ENCODE measurements around the gene PIK3IP1. TPM values are rescaled to one million over a fixed set of nuclear protein-coding genes. Genes with fewer than 3 reads are reported as not detected.

PIK3IP1 gene
- total and polyA plus RNA-seq, 10 donors = 36.1 to 152 (median 97.8) TPM

DNA sequence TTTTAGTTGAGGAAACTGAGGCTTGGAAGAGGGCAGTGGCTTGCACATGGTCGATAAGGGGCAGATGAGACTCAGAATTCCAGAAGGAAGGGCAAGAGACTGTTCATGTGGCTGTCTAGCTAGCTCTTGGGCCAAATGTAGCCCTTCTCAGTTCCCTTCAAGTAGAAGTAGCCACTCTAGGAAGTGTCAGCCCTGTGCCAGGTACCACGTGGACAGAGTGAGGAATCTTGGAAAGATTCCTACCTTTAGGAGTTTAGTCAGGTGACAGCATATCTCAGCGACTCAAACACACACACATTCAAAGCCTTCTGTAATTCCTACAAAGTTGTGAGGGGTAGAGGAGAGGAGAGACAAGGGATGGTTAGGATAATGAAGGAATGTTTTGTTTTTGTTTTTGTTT, 18.3 kb downstream of the PIK3IP1 start:
- Histone ChIP-seq H3K9me3 (no peaks in the 10 kb centered on the region), H3K4me1 (peaks cover 0 to 23% (median 2%) of the 10 kb centered on the region in 6 donors)
- intact Hi-C loops (cut with DNase I; ENCODE audit: low total_unique reads) = loop anchor here (10.0 kb wide), 1 partner anchor 59 kb away; the partner anchor contains the start of gene LIMK2

DNA sequence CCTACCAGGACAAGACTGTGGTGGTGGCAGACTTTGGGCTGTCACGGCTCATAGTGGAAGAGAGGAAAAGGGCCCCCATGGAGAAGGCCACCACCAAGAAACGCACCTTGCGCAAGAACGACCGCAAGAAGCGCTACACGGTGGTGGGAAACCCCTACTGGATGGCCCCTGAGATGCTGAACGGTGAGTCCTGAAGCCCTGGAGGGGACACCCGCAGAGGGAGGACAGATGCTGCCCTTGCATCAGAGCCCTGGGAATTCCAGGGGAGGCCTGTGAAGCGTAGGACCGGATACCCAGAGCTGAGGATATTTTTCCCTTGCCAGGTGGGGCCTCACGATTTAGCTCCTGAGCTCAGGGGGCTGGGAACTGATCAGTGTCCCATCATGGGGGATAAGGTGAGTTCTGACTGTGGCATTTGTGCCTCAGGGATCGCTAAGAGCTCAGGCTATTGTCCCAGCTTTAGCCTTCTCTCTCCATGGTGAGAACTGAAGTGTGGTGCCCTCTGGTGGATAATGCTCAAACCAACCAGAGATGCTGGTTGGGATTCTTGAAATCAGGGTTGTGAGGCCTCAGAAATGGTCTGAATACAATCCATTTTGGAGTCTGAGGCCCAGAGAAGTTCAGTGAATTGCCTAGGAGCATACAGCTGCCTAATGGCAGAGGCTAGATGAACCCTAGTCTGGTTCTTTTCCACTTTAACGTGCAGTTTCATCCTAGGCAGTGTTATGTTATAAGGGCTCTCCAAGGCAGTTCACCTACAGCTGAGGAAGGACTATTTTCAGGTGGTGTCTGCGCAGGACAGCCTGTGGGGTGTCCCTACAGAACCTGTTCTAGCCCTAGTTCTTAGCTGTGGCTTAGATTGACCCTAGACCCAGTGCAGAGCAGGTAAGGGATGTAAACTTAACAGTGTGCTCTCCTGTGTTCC, 19.5 kb downstream of the PIK3IP1 start:
- Histone ChIP-seq H3K36me3 (peaks cover 0 to 98% (median 57%) of the 10 kb centered on the region in 6 donors), H3K27me3 (replicated peaks in 1 of 7) (no peaks in the 10 kb centered on the region), H3K9me3 (no peaks in the 10 kb centered on the region), H3K4me3 (no peak overlapping the region), H3K27ac (peak overlapping the region in 4 of 8 donors; percentile 20 to 64 (median 46)), H3K4me1 (peaks cover 0 to 11% (median 2%) of the 10 kb centered on the region in 6 donors)
- TF ChIP-seq, protein P1, sequence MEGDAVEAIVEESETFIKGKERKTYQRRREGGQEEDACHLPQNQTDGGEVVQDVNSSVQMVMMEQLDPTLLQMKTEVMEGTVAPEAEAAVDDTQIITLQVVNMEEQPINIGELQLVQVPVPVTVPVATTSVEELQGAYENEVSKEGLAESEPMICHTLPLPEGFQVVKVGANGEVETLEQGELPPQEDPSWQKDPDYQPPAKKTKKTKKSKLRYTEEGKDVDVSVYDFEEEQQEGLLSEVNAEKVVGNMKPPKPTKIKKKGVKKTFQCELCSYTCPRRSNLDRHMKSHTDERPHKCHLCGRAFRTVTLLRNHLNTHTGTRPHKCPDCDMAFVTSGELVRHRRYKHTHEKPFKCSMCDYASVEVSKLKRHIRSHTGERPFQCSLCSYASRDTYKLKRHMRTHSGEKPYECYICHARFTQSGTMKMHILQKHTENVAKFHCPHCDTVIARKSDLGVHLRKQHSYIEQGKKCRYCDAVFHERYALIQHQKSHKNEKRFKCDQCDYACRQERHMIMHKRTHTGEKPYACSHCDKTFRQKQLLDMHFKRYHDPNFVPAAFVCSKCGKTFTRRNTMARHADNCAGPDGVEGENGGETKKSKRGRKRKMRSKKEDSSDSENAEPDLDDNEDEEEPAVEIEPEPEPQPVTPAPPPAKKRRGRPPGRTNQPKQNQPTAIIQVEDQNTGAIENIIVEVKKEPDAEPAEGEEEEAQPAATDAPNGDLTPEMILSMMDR (IDR thresholded peaks at IDR 0.05 in 8 of 11, conservative IDR thresholded peaks at IDR 0.05 in 3 of 11) = peak; percentile 53 to 82 (median 75)
- TF ChIP-seq POLR2AphosphoS5 (IDR thresholded peaks at IDR 0.05) (peak; percentile 15 to 44 (median 33)), POLR2A (IDR thresholded peaks at IDR 0.05) (no peak)
- WGBS, 5 donors = 58 to 77% (median 70%) methylated on average over 15 of the region's 15 CpGs
- intact Hi-C loops (cut with DNase I; ENCODE audit: low total_unique reads) = loop anchor here (10.0 kb wide), 1 partner anchor 58 kb away; the partner anchor contains the start of gene LIMK2
- DNase-seq = no peak

More for the DNA sequence above, 18.3 kb downstream of the PIK3IP1 start:
- H3K27me3 ChIP-seq (replicated peaks in 1 of 7) = no peaks in the 10 kb centered on the region
- peak overlapping the region in 2 of 8 donors; percentile 2 to 64 for H3K27ac ChIP-seq
- DNase-seq = no peak
- peaks cover 0 to 98% (median 60%) of the 10 kb centered on the region in 6 donors for H3K36me3 ChIP-seq
- no peak for TF ChIP-seq POLR2AphosphoS5 (IDR thresholded peaks at IDR 0.05)
- TF ChIP-seq, protein P1 (IDR thresholded peaks at IDR 0.05 in 8 of 11, conservative IDR thresholded peaks at IDR 0.05 in 3 of 11) = no peak
- no peak for TF ChIP-seq POLR2A (IDR thresholded peaks at IDR 0.05)
- H3K4me3 ChIP-seq = no peak overlapping the region
- 88 to 95% (median 93%) methylated on average over 3 of the region's 3 CpGs for WGBS, 5 donors

DNA sequence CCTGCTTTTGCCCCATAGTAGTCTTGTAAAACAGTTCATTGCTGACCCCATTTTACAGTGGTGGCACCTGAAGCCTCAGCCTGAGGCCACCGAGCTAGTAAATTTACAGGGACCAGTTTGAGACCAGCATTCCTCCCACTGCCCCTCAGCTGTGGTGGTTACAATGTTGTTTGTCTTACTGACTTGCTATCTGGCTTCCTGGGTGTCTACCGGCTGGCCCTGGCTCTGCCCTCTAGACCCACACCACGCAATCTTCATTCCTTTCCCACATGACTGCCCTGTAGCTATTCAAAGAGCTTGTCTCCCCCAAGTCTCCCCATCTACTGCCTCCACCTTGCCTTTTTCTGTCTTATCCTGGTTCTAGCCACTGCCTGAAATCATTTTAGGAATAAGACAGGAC, 20.8 kb downstream of the PIK3IP1 start:
- intact Hi-C loops (cut with DNase I; ENCODE audit: low total_unique reads) = loop anchor here (10.0 kb wide), 1 partner anchor 57 kb away; the partner anchor contains the start of gene LIMK2
- TF ChIP-seq, protein P1 (IDR thresholded peaks at IDR 0.05 in 8 of 11, conservative IDR thresholded peaks at IDR 0.05 in 3 of 11) = no peak
- no peak for TF ChIP-seq POLR2A (IDR thresholded peaks at IDR 0.05)
- TF ChIP-seq POLR2AphosphoS5 (IDR thresholded peaks at IDR 0.05) = no peak
- WGBS, 5 donors = 73 to 97% (median 85%) methylated on average over 3 of the region's 3 CpGs
- DNase-seq = no peak
- Histone ChIP-seq H3K4me3 (no peak overlapping the region), H3K36me3 (peaks cover 0 to 99% (median 65%) of the 10 kb centered on the region in 6 donors), H3K4me1 (peaks cover 0 to 10% (median 2%) of the 10 kb centered on the region in 6 donors), H3K27me3 (replicated peaks in 1 of 7) (no peaks in the 10 kb centered on the region), H3K9me3 (no peaks in the 10 kb centered on the region), H3K27ac (peak overlapping the region in 4 of 8 donors; percentile 15 to 53 (median 42))

DNA sequence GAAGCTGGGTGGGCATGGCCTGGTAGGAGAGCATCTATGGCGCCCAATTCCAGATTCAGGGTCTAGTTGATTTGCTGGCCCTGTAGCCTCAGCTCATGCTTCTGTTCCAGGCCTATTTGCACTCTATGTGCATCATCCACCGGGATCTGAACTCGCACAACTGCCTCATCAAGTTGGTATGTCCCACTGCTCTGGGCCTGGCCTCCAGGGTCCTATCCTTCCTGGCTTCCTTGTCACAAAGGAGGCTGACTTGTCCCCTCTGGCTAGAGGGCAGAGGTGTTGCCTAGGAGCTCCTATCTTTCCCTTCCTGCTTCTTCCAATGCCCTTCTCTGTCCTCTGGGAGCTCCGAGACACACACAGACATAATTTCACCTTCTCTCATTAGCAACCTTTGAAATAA, 21.3 kb downstream of the PIK3IP1 start:
- intact Hi-C loops (cut with DNase I; ENCODE audit: low total_unique reads) = loop anchor here (10.0 kb wide), 1 partner anchor 56 kb away; the partner anchor contains the start of gene LIMK2
- no peak for DNase-seq
- Histone ChIP-seq H3K4me1 (peaks cover 0 to 10% (median 2%) of the 10 kb centered on the region in 6 donors), H3K27ac (peak overlapping the region in 4 of 8 donors; percentile 15 to 53 (median 42)), H3K4me3 (no peak overlapping the region), H3K27me3 (replicated peaks in 1 of 7) (no peaks in the 10 kb centered on the region), H3K9me3 (no peaks in the 10 kb centered on the region), H3K36me3 (peaks cover 0 to 100% (median 68%) of the 10 kb centered on the region in 6 donors)
- WGBS, 5 donors = 93 to 97% (median 95%) methylated on average over 4 of the region's 4 CpGs
- TF ChIP-seq, protein P1 (IDR thresholded peaks at IDR 0.05 in 8 of 11, conservative IDR thresholded peaks at IDR 0.05 in 3 of 11) = no peak
- no peak for TF ChIP-seq POLR2AphosphoS5 (IDR thresholded peaks at IDR 0.05)
- no peak for TF ChIP-seq POLR2A (IDR thresholded peaks at IDR 0.05)

Measured in spleen (tissue), 11 donors.